Measurements from ENCODE around the gene SAT2. TPM values are rescaled to one million over a fixed set of nuclear protein-coding genes. Genes with fewer than 3 reads are reported as not detected.

The SAT2 gene
- total and polyA plus RNA-seq, 2 of the 13 experiments (the other 11 are each of a cell fraction or from before 2014, with no cell fraction given) = 37.6 to 93.7 TPM

GRCh38 chr17:7583253-7584109 lies 44.1 kb downstream of the SAT2 start, which contains the start of gene MPDU1 (continued):
- no peak for TF ChIP-seq TIGD3 (CRISPR knock-in tag; IDR thresholded peaks at IDR 0.05; ENCODE audit: borderline replicate concordance)
- TF ChIP-seq TOPORS (CRISPR knock-in tag; IDR thresholded peaks at IDR 0.05) = peak; percentile 73; the same call in 1 of the 2 replicates
- TF ChIP-seq HDAC2 (CRISPR knock-in tag; IDR thresholded peaks at IDR 0.05) = peak; percentile 4; the same call in 1 of the 2 replicates
- TF ChIP-seq ZNF674 (CRISPR knock-in tag; IDR thresholded peaks at IDR 0.05; ENCODE audit: low read depth) = no peak
- TF ChIP-seq ZNF616 (CRISPR knock-in tag; IDR thresholded peaks at IDR 0.05; ENCODE audit: low read depth) = 0 out of 2 replicates have a peak, but pooled peaks have one; percentile 36
- peak; percentile 87 for TF ChIP-seq ASH2L (IDR thresholded peaks at IDR 0.05; ENCODE audit: insufficient read length, low read depth, low read length)
- no peak for TF ChIP-seq ZNF737 (CRISPR knock-in tag; IDR thresholded peaks at IDR 0.05; ENCODE audit: borderline replicate concordance)
- TF ChIP-seq ZNF691 (CRISPR knock-in tag; IDR thresholded peaks at IDR 0.05; ENCODE audit: borderline replicate concordance, low read depth) = no peak
- TF ChIP-seq PREB (CRISPR knock-in tag; IDR thresholded peaks at IDR 0.05) = 0 out of 2 replicates have a peak, but pooled peaks have one; percentile 32
- 0 out of 2 replicates have a peak, but pooled peaks have one; percentile 44 for TF ChIP-seq TOE1 (CRISPR knock-in tag; IDR thresholded peaks at IDR 0.05)
- peak; percentile 76; the same call in 1 of the 2 replicates for TF ChIP-seq ZFP91 (CRISPR knock-in tag; IDR thresholded peaks at IDR 0.05; ENCODE audit: borderline replicate concordance)
- TF ChIP-seq AGO1 (IDR thresholded peaks at IDR 0.05; ENCODE audit: low read depth, low read length, poor library complexity, severe bottlenecking) = peak; percentile 91
- no peak for TF ChIP-seq NR2F6 (IDR thresholded peaks at IDR 0.05)
- no peak for TF ChIP-seq NR2F6 (CRISPR knock-in tag; IDR thresholded peaks at IDR 0.05)
- 0 out of 2 replicates have a peak, but pooled peaks have one; percentile 7 for TF ChIP-seq FIP1L1 (IDR thresholded peaks at IDR 0.05; ENCODE audit: borderline replicate concordance, insufficient read depth, low read depth, low read length)
- TF ChIP-seq ZNF552 (CRISPR knock-in tag; IDR thresholded peaks at IDR 0.05; ENCODE audit: borderline replicate concordance) = no peak
- TF ChIP-seq U2AF2 (IDR thresholded peaks at IDR 0.05; ENCODE audit: low read depth, low read length) = no peak
- no peak for TF ChIP-seq PRPF4 (IDR thresholded peaks at IDR 0.05; ENCODE audit: low read depth, low read length, poor library complexity, severe bottlenecking)
- peak; percentile 69; the same call in 1 of the 2 replicates for TF ChIP-seq ZSCAN30 (CRISPR knock-in tag; IDR thresholded peaks at IDR 0.05)
- TF ChIP-seq ZNF703 (CRISPR knock-in tag; IDR thresholded peaks at IDR 0.05; ENCODE audit: borderline replicate concordance) = no peak
- no peak for TF ChIP-seq RBM39 (IDR thresholded peaks at IDR 0.05; ENCODE audit: low read depth, low read length, poor library complexity, severe bottlenecking)
- peak; percentile 82; the same call in 1 of the 2 replicates for TF ChIP-seq ZFP36L1 (CRISPR knock-in tag; IDR thresholded peaks at IDR 0.05)

Measured in HepG2 (cell line).